ENCODE results near the gene GPRC5B. TPM values are rescaled to one million over a fixed set of nuclear protein-coding genes. Genes with fewer than 3 reads are reported as not detected.

GPRC5B gene
- total RNA-seq, 1 donor from 2014 or later, result under 0.01 TPM

- peak; percentile 21 for TF ChIP-seq CTCF (IDR thresholded peaks at IDR 0.05; ENCODE audit: insufficient read depth, low read length, severe bottlenecking)
- DNase-seq (ENCODE audit: low read depth) (peak; percentile 91), FAIRE-seq (no peak)
- Histone ChIP-seq H3K4me3 (ENCODE audit: low read depth, low read length) (no peak overlapping the region), H3K27me3 (ENCODE audit: control insufficient read depth, insufficient read depth, low read length) (peaks cover 15% of the 10 kb centered on the region), H3K36me3 (ENCODE audit: control insufficient read depth, insufficient read depth, low read length) (no peaks in the 10 kb centered on the region)
These were observed 5.3 kb downstream of the GPRC5B start for GRCh38 chr16:19879241-19879792.

- FAIRE-seq, result no peak
These were observed 5.9 kb downstream of the GPRC5B start for GRCh38 chr16:19878757-19879156.

GRCh38 chr16:19876501-19877059 lies 8.1 kb downstream of the GPRC5B start:
- FAIRE-seq, result no peak
- TF ChIP-seq CTCF (IDR thresholded peaks at IDR 0.05; ENCODE audit: insufficient read depth, low read length, severe bottlenecking), result no peak
- DNase-seq (ENCODE audit: low read depth), result no peak
- Histone ChIP-seq H3K36me3 (ENCODE audit: control insufficient read depth, insufficient read depth, low read length) (no peaks in the 10 kb centered on the region), H3K27me3 (ENCODE audit: control insufficient read depth, insufficient read depth, low read length) (peaks cover 2% of the 10 kb centered on the region), H3K4me3 (ENCODE audit: low read depth, low read length) (no peak overlapping the region)

More at GRCh38 chr16:19878757-19879156, 5.9 kb downstream of the GPRC5B start:
- Histone ChIP-seq H3K36me3 (ENCODE audit: control insufficient read depth, insufficient read depth, low read length) (no peaks in the 10 kb centered on the region), H3K27me3 (ENCODE audit: control insufficient read depth, insufficient read depth, low read length) (peaks cover 14% of the 10 kb centered on the region), H3K4me3 (ENCODE audit: low read depth, low read length) (no peak overlapping the region)
- DNase-seq (ENCODE audit: low read depth), result no peak
- TF ChIP-seq CTCF (IDR thresholded peaks at IDR 0.05; ENCODE audit: insufficient read depth, low read length, severe bottlenecking), result no peak

GRCh38 chr16:19875900-19876299 lies 8.7 kb downstream of the GPRC5B start:
- FAIRE-seq, result no peak
- DNase-seq (ENCODE audit: low read depth), result no peak
- H3K36me3 ChIP-seq (ENCODE audit: control insufficient read depth, insufficient read depth, low read length), result no peaks in the 10 kb centered on the region
- no peak overlapping the region for H3K4me3 ChIP-seq (ENCODE audit: low read depth, low read length)
- TF ChIP-seq CTCF (IDR thresholded peaks at IDR 0.05; ENCODE audit: insufficient read depth, low read length, severe bottlenecking), result no peak
- H3K27me3 ChIP-seq (ENCODE audit: control insufficient read depth, insufficient read depth, low read length), result peaks cover 2% of the 10 kb centered on the region

- H3K27me3 ChIP-seq (ENCODE audit: control insufficient read depth, insufficient read depth, low read length), result peaks cover 2% of the 10 kb centered on the region
- H3K36me3 ChIP-seq (ENCODE audit: control insufficient read depth, insufficient read depth, low read length), result no peaks in the 10 kb centered on the region
- DNase-seq (ENCODE audit: low read depth) (no peak), FAIRE-seq (no peak)
- no peak overlapping the region for H3K4me3 ChIP-seq (ENCODE audit: low read depth, low read length)
- no peak for TF ChIP-seq CTCF (IDR thresholded peaks at IDR 0.05; ENCODE audit: insufficient read depth, low read length, severe bottlenecking)
These were observed 9.6 kb downstream of the GPRC5B start for GRCh38 chr16:19874851-19875546.

Measured in bronchial epithelial cell (primary cell).